Body of pancreas (tissue), 4 donors: Measurements from ENCODE around the gene CD180. TPM values are rescaled to one million over a fixed set of nuclear protein-coding genes. Genes with fewer than 3 reads are reported as not detected.

Experiments
- ATAC-seq: fragments of 150-250 bp; one replicate; pipeline ENCODE4 v1.9.1; 2016
- DNase-seq, 4 donors: peaks; one replicate each; pipeline ENCODE4 v3.0.0-alpha.2; 2019
- H3K27ac ChIP-seq, 4 donors: fragments of 200-600 bp; sonication (generic); 1 replicate in 3 of 4; 2 replicates in 1 of 4; pipeline versions ENCODE4 v1.5.1 to v1.6.1; 2016 to 2019; ENCODE audit warnings: mild to moderate bottlenecking in 1 of 4, mixed read lengths in 1 of 4, moderate library complexity in 1 of 4
- H3K27me3 ChIP-seq, 2 donors: fragments of 200-600 bp; sonication (generic); one replicate each; pipeline ENCODE4 v1.6.0; 2016; ENCODE audit warnings: mild to moderate bottlenecking in 1 of 2
- H3K36me3 ChIP-seq, 2 donors: fragments of 200-600 bp; sonication (generic); replicated peaks in 1 of 2; 2 replicates each; pipeline ENCODE4 v1.5.1; 2016; ENCODE audit warnings: low read depth in 2 of 2; ENCODE audit not compliant: insufficient read depth in 1 of 2
- H3K4me1 ChIP-seq: fragments of 200-600 bp; sonication (generic); one replicate; pipeline ENCODE4 v1.6.0; 2016
- H3K4me3 ChIP-seq, 2 donors: fragments of 200-600 bp; sonication (generic); 1 replicate in 1 of 2; 2 replicates in 1 of 2; pipeline ENCODE4 v1.5.1; 2016 to 2019
- H3K9me3 ChIP-seq, 3 donors: fragments of 200-600 bp; sonication (generic); 1 replicate in 2 of 3; 2 replicates in 1 of 3; pipeline ENCODE4 v1.5.1; 2016
- POLR2A ChIP-seq, 3 donors: fragments of 450-650 bp; IDR thresholded peaks; one replicate each; pipeline ENCODE4 v1.6.1; 2016; ENCODE audit warnings: antibody characterized with exemption in 3 of 3, mild to moderate bottlenecking in 2 of 3
- WGBS, 2 donors: methylation state at CpG; one replicate each; pipeline ENCODE4 v1.1.5; 2017; 5-methylcytosine and 5-hydroxymethylcytosine counted together
- intact Hi-C: fragments of 100-400 bp; cut with DNase I; formaldehyde crosslinking; loops from one replicate; pipeline ENCODE4 v1.15.1; 2023
- total RNA-seq, 2 donors: library from RNA; depleted of rRNA; stranded (reverse); fragments of >200 nt; gene quantifications; one replicate each; pipeline ENCODE4 v1.1.0, GENCODE V29; 2016
- TF ChIP-seq, protein P1 (sequence below), 7 experiments: fragments of 450-650 bp in 4 of 7; fragments of 200-600 bp in 3 of 7; sonication (generic) in 3 of 7; IDR thresholded peaks; one replicate each; pipeline ENCODE4 v1.5.1; 2016 to 2019; ENCODE audit warnings: antibody characterized with exemption in 7 of 7

The CD180 gene
- total RNA-seq, 2 donors from 2014 or later: 0.26 TPM; not detected in 1

DNA sequence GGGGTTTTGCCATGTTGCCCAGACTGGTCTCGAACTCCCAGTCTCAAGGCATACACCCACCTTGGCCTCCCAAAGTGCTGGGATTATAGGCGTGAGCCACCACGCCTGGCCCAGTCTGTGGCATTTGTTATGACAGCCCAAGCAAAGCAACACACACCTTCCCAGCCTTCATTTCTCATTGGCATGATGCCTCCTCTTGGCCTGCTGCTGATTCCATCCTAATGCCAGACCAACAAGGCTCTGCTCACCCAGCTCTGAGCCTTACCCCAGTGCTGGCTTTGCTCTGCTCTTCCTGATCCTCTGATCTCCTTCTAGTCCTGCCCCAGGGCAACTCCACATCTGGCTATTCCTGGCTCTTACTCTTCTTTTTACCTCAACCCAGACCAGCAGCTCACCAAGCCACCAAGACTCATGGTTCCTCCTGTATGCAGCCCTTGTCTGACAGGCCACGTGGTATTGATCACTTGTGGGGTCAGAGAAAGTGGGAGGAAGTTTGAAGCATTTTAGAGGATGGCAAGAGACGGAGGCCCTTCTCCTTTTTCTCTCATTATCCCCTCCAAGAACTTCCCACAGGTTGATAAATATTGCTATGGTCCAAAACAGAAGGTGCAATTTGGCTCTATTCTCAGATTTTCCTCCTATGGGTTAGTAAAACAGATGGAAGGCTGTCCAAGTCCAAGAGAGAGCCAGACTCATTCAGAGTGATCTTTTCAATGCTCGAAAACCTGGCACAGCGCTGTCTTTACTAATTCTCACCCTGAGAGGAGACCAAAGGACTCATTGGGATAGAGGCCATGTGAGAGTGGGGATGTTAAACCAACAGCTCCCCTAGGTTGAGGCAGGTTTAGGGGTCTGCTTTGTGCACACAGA lies 958 bp downstream of the CD180 start:
- H3K4me3 ChIP-seq: no peak overlapping the region
- TF ChIP-seq POLR2A (IDR thresholded peaks at IDR 0.05): no peak
- TF ChIP-seq, protein P1, sequence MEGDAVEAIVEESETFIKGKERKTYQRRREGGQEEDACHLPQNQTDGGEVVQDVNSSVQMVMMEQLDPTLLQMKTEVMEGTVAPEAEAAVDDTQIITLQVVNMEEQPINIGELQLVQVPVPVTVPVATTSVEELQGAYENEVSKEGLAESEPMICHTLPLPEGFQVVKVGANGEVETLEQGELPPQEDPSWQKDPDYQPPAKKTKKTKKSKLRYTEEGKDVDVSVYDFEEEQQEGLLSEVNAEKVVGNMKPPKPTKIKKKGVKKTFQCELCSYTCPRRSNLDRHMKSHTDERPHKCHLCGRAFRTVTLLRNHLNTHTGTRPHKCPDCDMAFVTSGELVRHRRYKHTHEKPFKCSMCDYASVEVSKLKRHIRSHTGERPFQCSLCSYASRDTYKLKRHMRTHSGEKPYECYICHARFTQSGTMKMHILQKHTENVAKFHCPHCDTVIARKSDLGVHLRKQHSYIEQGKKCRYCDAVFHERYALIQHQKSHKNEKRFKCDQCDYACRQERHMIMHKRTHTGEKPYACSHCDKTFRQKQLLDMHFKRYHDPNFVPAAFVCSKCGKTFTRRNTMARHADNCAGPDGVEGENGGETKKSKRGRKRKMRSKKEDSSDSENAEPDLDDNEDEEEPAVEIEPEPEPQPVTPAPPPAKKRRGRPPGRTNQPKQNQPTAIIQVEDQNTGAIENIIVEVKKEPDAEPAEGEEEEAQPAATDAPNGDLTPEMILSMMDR (IDR thresholded peaks at IDR 0.05): no peak
- intact Hi-C loops: no loop called here
- H3K4me1 ChIP-seq: no peaks in the 10 kb centered on the region
- peak overlapping the region in 1 of 4 donors; percentile 3 for H3K27ac ChIP-seq
- no peak for ATAC-seq
- H3K36me3 ChIP-seq: no peaks in the 10 kb centered on the region
- DNase-seq: no peak
- H3K27me3 ChIP-seq: no peaks in the 10 kb centered on the region
- 81 to 83% methylated on average over 7 of the region's 7 CpGs for WGBS, 2 donors
- no peaks in the 10 kb centered on the region for H3K9me3 ChIP-seq

DNA sequence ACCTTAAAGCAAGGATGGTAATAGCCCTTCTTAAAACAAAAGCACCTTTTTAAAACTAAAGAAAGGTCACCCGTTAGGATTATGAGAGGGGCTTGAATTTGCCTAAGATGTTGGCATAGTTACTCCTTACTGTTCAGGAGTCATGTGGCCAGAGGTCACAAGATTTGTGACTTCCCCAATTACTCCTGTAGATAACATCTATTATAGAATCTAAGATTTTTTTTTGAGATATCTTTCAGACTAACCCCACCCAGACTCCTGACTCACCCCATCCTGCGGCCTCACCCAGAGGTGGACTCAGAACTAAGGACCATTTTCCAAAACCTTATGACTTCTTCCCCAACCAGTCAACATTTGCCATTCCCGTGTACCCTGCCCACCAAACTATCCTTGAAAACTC lies 2.4 kb downstream of the CD180 start:
- H3K4me1 ChIP-seq: no peaks in the 10 kb centered on the region
- H3K27ac ChIP-seq: no peak overlapping the region
- intact Hi-C loops: no loop called here
- DNase-seq: no peak
- H3K9me3 ChIP-seq: no peaks in the 10 kb centered on the region
- TF ChIP-seq POLR2A (IDR thresholded peaks at IDR 0.05): no peak
- TF ChIP-seq, protein P1 (IDR thresholded peaks at IDR 0.05): no peak
- no peaks in the 10 kb centered on the region for H3K27me3 ChIP-seq
- H3K36me3 ChIP-seq: no peaks in the 10 kb centered on the region
- no peak for ATAC-seq
- 69 to 72% methylated on average over 3 of the region's 3 CpGs for WGBS, 2 donors
- H3K4me3 ChIP-seq: no peak overlapping the region

DNA sequence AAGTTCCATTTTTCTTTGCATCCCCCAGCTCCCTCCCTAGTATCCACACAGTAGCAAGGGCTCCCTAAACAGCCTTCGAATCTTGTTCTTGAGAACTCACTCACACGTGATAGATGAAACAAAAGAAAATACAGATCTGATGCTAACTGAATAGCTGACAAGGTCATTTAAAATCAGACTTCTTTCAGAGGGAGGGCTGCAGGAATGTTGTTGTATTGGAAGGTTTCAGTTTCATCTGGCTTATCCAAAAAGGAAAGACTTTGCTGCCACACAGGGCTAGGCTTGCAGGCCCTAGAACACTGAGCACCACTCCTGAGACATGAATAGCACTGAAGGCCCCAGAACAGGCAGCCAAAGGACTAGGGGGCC lies 3.2 kb downstream of the CD180 start:
- H3K4me1 ChIP-seq: no peaks in the 10 kb centered on the region
- TF ChIP-seq POLR2A (IDR thresholded peaks at IDR 0.05): no peak
- TF ChIP-seq, protein P1 (IDR thresholded peaks at IDR 0.05): no peak
- no peaks in the 10 kb centered on the region for H3K9me3 ChIP-seq
- WGBS, 2 donors: 44 to 60% methylated on average over 2 of the region's 2 CpGs
- no peak overlapping the region for H3K4me3 ChIP-seq
- no peaks in the 10 kb centered on the region for H3K36me3 ChIP-seq
- no peaks in the 10 kb centered on the region for H3K27me3 ChIP-seq
- DNase-seq: no peak
- intact Hi-C loops: no loop called here
- H3K27ac ChIP-seq: peak overlapping the region in 1 of 4 donors; percentile 35
- no peak for ATAC-seq

DNA sequence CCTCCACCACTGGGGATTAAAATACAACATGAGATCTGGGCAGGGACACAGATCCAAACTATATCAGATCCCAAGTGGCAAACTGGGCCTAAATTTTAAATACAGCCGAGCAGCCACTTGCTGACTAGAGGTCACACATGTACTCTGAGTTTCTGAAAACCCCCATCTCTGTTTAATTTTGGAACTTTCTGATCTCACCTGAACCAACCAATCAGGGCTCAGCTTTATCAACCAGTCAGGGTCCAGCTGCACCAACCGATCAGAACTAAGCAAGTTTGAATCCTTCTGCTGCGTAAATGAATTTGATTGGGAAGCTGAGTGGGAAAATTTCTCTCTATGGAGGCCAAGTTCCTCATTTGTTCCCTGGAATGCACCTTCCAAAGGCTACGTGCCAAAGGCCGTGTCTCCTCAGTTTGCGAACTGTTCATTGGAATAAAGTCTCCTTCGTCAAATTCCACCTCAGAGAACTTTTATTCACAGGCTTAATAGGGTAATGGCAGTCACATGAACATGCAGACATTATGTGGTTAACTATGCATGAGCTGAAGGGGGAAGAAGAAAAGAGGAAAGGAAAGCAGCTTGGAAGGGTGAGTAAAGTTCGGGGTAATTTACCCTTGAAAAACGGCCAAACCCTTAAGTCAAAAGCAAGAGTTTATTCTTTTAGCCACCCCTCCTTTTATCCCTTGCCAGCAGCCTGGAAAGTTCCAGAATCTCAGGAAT lies 3.7 kb downstream of the CD180 start:
- no peak overlapping the region for H3K4me3 ChIP-seq
- peak overlapping the region in 1 of 4 donors; percentile 51 for H3K27ac ChIP-seq
- 62 to 71% methylated on average over 8 to 9 of the region's 9 CpGs for WGBS, 2 donors
- ATAC-seq (no peak), DNase-seq (peak in 1 of 4 donors; percentile 23)
- no peaks in the 10 kb centered on the region for H3K36me3 ChIP-seq
- H3K9me3 ChIP-seq: no peaks in the 10 kb centered on the region
- H3K27me3 ChIP-seq: no peaks in the 10 kb centered on the region
- H3K4me1 ChIP-seq: no peaks in the 10 kb centered on the region
- no peak for TF ChIP-seq POLR2A (IDR thresholded peaks at IDR 0.05)
- TF ChIP-seq, protein P1 (IDR thresholded peaks at IDR 0.05): no peak
- intact Hi-C loops: no loop called here
